Mucosa of stomach (tissue), 1 donor: ENCODE data around the gene GPR39.

Experiments used
- H3K27me3 ChIP-seq: one replicate; pipeline ENCODE4 v1.7.0; 2013; ENCODE audit warnings: mild to moderate bottlenecking, low read length; ENCODE audit not compliant: control insufficient read depth, insufficient read depth
- H3K36me3 ChIP-seq: one replicate; pipeline ENCODE4 v1.7.0; 2013; ENCODE audit warnings: low read length; ENCODE audit not compliant: control insufficient read depth, insufficient read depth
- H3K4me1 ChIP-seq: one replicate; pipeline ENCODE4 v1.7.0; 2013; ENCODE audit warnings: mild to moderate bottlenecking, low read length; ENCODE audit not compliant: control insufficient read depth, insufficient read depth
- H3K4me3 ChIP-seq: one replicate; pipeline ENCODE4 v1.7.0; 2013; ENCODE audit warnings: low read length
- H3K9ac ChIP-seq: one replicate; pipeline ENCODE4 v1.7.0; 2013; ENCODE audit warnings: mild to moderate bottlenecking, low read length, moderate library complexity
- H3K9me3 ChIP-seq: one replicate; pipeline ENCODE4 v1.7.0; 2013; ENCODE audit warnings: mild to moderate bottlenecking, low read length, moderate library complexity; ENCODE audit not compliant: control insufficient read depth
- donor health status: Pancreatic carcinoma.

GPR39 gene

DNA sequence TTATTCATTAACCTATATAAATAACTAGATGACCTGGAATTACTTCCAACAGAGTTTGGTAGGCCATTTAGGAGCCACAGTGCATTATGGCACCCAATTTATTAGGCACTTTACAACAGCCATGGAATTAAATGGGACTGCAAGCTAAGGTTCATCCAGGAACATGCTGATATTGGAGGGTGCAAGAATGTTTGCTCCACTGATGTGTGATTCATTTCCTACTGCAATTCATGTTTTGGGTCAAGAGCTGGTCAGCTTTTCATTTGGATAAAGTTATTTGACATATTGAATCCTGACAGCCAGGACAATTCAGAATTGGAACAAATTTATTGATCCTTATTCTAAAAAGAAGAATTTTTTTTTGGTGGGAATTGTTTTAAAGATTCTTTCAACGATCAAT lies 265.2 kb downstream of the GPR39 start:
- no peaks in the 10 kb centered on the region for H3K36me3 ChIP-seq
- H3K4me3 ChIP-seq = no peak overlapping the region

GRCh38 chr2:132690664-132691303 lies 274.2 kb downstream of the GPR39 start:
- no peaks in the 10 kb centered on the region for H3K36me3 ChIP-seq
- no peak overlapping the region for H3K4me3 ChIP-seq
- no peak overlapping the region for H3K9ac ChIP-seq
- H3K4me1 ChIP-seq = no peaks in the 10 kb centered on the region
- H3K9me3 ChIP-seq = no peaks in the 10 kb centered on the region
- no peaks in the 10 kb centered on the region for H3K27me3 ChIP-seq

More for the DNA sequence above, 265.2 kb downstream of the GPR39 start:
- no peak overlapping the region for H3K9ac ChIP-seq
- H3K9me3 ChIP-seq = no peaks in the 10 kb centered on the region
- no peaks in the 10 kb centered on the region for H3K27me3 ChIP-seq
- H3K4me1 ChIP-seq = no peaks in the 10 kb centered on the region

GRCh38 chr2:132691556-132691955 lies 275.0 kb downstream of the GPR39 start:
- Histone ChIP-seq H3K9ac (no peak overlapping the region), H3K36me3 (no peaks in the 10 kb centered on the region), H3K4me3 (no peak overlapping the region), H3K27me3 (no peaks in the 10 kb centered on the region), H3K9me3 (no peaks in the 10 kb centered on the region), H3K4me1 (no peaks in the 10 kb centered on the region)

DNA sequence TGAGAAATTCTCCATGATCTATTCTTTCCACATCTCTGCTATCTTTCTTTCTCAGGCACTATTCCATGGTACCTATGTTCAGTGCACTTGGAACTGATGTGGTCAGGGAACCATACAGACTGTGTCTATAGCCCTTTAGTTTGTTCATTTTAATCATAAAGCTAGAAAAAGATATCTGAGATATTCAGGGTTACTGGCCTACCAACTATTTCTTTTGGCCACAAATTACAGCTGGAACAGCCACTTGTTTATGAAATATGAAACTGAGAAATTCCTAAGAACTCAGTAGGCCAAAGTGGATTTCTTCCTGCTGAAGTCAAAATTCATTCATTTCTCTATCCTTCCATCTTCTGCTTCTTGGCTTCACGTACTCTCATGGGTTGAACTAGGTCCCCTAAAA lies 276.2 kb downstream of the GPR39 start:
- Histone ChIP-seq H3K4me1 (no peaks in the 10 kb centered on the region), H3K9ac (no peak overlapping the region), H3K4me3 (no peak overlapping the region), H3K27me3 (no peaks in the 10 kb centered on the region), H3K36me3 (no peaks in the 10 kb centered on the region), H3K9me3 (no peaks in the 10 kb centered on the region)
